NCI-H226 (cell line): ENCODE data around the gene SMOC1.

Experiments
- DNase-seq: peaks from one replicate; pipeline ENCODE4 v3.0.0-alpha.2; 2015

SMOC1 gene

GRCh38 chr14:69986336-69986735 is 107.1 kb downstream of the SMOC1 start:
- no peak for DNase-seq

DNA sequence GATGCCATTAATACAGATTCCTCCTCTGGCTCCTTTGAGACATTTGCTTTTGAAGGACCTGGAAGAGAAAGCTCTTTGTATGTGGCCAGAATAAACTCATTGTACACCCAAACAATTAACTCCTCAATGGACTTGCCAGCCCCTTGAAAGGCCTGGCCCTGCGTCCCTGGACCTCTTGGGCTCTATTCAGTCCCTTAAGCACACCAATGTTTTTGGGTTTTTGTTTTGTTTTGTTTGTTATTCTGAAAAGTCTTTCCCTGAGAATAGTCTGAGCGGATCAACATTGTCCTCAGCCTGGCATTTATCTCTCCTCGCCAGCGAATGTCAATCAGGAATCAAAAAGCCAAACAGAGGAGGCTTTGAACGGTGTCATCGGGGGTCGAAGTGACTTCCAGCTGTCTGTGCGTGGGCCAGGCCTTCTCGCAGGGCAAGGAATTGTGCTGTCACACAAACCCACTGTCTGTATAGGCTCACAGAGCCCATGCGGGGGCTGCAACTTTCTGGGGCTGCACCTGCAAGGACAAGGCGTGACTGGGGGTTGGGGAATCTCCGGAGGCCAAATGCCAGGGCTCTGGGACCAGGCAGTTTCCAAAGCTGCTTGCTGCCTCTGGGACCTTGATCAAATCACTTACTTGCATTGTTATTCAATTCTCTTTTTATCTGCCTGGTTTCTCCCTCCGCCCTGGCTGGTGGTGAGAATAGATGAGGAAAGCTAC is 108.3 kb downstream of the SMOC1 start:
- DNase-seq: no peak

DNA sequence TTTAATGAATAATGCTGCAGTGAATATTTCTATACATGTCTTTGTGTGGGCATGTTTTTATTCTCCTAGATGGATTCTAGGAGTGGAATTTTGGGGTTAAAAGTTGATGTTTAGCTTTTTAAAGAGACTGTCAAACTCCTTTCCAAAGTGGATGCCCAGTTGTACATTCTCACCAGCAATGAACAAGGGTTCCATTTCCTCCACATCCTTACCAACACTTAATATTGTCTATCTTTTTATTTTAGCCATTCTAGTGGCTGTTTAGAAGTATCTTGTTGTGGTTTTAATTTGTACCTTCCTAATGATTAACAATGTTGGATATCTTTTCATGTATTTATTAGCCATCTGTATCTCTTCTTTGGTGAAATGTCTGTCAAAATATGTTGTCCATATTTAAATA is 109.8 kb downstream of the SMOC1 start:
- DNase-seq: no peak

- DNase-seq: no peak
These were observed 110.4 kb downstream of the SMOC1 start for GRCh38 chr14:69989622-69990021.

DNA sequence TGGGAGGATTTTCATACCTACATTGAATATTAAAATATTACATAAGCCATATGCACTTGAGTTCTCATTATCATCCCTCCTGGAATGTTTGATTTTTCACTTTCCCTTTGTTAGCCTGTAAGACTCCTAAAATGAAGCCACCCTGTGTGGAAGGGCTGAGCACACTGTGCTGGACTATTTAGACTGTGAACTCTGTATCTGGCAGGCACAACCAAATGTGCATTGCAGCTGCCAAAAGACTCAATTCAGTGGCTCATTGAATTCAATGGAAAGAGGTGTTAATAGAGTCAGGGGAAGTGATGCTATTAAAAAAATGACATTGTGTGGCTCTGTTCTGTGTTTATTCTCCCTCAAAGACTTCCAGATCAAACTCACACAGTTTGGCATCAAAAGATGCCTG is 111.1 kb downstream of the SMOC1 start:
- no peak for DNase-seq

- no peak for DNase-seq
These were observed 112.2 kb downstream of the SMOC1 start for GRCh38 chr14:69991422-69991821.

DNA sequence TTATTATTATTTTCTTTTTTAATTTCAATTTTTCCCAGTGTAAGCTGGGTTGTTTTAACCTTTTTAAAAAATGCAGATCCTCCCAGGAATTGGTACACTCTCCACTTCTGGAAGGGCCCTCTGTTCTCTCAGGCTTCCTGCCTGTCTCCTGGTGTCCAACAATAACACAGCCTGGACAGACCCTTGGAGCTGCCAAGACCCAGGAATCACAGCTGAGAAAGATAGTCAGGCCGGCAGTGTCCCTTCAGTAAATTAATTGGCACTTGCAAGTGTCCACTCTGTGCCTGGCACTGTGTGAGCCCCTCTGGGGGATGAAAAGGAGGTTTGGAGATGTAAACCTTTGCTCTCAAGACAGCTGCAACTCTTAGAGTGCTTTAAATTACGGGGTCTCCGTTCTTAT is 113.3 kb downstream of the SMOC1 start:
- no peak for DNase-seq

GRCh38 chr14:69993326-69993725 is 114.1 kb downstream of the SMOC1 start:
- no peak for DNase-seq

DNA sequence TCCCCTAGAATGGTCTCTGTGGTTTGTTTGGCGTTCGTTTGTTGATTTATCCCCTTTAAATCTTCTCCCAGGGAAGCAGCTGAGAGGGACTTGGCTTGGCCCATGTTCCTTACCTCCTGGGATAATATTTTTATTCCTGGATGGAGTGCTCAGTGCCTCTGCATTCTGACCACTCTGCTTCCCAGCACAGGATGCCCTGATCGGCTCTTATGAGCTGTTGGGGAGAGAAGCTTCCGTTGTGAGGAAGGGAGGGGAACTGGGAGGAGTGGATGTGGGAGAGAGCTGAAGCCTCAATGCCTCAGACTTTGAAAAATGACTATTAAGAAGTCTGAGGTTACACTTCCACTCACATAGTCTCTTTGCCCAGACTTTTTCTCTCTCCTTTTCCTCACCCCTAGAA is 114.8 kb downstream of the SMOC1 start:
- DNase-seq: no peak

GRCh38 chr14:69996216-69996615 is 117.0 kb downstream of the SMOC1 start:
- no peak for DNase-seq

DNA sequence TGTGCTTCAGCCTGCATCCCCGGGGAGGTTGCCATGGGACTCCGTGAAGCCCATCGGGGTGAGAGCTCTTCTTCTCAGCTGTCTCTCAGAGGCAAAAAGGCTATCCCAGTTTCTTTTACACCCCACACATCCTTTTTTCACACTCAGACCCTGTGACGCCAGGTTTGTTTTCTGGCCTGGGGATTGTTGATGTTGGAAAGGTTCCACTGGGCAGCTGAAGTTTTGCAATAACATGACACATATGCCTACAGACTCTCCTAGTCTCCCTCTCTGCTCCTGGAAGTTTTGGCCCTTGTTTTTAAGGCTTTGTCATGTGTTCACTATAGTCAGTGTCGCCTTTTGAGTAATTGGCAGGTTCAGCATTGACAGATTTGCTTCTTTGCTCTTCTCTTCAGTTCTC is 118.6 kb downstream of the SMOC1 start:
- DNase-seq: peak; percentile 35

- no peak for DNase-seq
These were observed 120.1 kb downstream of the SMOC1 start for GRCh38 chr14:69999261-69999674.

DNA sequence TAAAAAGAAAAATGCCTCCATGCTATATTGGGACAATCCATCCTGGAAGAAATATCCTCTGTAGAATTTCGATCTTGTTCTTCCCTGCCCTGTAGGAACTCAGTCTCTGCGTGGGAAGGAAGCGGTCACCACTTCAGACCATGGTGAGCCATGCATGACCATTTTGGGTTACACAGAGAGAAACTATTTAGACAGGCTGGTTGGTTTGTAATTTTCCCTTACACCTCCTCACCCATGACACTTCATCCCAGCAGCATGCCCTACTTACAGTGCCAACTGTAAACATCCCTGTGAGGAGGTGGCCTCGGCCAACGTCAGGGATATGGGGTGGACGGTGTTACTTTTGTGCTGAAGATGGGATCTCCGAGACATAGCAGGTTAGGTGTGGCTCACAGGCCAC is 121.4 kb downstream of the SMOC1 start:
- no peak for DNase-seq

DNA sequence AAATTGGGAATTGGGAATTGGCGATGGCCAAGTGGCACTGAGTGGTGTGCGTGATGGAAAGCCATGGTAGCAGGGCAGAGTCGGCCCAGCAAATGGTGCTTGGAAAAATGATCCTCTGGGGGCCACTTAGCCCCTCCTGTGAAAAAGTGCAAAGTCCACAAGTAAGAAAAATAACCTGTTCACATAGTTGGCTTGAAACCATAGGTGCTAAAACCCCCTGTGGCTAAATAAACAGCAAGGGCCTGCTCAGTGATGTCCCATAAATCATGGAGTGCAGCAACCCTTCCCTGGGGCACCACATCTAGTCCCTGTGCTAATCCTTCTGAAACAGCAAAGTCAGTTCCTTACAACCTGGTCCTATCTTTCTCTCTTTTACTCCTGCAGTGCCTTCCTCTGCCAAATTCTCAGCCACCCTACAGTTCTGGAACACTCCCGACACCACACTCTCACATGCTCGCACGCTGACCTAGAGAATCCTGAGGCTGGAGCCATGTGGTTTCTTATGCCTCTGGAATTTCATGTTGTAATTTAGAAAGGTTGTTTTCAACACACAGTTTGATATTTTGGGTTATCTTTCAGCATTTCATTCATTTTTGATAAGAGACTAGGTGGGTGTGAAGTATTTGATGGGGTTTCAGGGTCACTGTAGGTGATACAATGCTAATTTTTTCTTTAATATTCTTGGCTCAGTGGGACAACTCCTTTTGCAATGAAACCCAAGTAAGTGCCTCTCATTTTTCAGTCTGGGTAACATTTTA is 123.6 kb downstream of the SMOC1 start:
- no peak for DNase-seq

- DNase-seq: no peak
These were observed 125.6 kb downstream of the SMOC1 start for GRCh38 chr14:70004791-70005190.

GRCh38 chr14:70005281-70005805 is 126.1 kb downstream of the SMOC1 start:
- no peak for DNase-seq

- no peak for DNase-seq
These were observed 127.5 kb downstream of the SMOC1 start for GRCh38 chr14:70006699-70007098.

DNA sequence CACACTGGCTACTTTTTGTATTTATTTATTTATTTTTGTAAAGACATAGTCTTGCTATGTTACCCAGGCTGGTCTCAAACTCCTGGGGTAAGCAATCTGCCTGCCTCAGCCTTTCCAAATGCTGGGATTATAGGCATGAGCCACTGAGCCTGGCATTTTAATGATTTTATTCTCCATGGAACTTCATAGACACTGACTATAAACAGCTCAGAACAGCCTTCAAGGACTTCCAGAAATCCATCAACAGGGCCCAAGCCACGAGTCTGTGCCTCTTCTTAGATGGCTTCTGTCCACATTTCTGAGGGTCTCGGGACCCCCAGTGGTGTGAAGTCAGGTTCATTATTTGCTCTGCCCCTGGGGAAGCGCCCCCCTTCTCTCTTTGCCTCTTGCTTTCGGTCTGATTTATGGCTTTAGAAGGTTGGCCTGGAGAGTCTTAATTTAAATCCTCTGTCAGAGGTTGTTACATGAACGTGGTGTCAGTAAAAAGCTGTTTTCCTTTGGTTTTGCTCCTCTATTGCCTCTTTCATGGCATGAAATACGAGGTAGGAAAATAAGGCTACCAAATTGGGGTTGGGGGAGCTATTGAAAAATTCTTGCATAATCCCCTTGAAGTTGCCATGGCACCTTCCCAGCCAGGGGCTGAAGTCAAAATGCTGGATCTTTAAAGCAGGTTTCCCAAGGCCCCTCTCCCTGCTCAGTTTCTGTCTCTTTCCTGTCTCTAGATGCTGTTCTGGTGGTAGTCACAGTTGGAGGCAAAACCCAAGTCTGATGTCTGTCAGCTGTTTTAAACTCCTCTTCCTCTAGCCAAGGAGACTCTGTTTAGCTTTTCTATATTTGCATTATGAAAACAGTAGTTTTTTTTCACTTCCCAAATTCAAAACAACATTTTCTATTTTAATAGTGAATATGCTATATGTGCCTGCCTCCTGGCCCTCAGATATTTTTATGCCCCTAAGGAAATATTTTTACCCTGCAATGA is 129.4 kb downstream of the SMOC1 start:
- no peak for DNase-seq

DNA sequence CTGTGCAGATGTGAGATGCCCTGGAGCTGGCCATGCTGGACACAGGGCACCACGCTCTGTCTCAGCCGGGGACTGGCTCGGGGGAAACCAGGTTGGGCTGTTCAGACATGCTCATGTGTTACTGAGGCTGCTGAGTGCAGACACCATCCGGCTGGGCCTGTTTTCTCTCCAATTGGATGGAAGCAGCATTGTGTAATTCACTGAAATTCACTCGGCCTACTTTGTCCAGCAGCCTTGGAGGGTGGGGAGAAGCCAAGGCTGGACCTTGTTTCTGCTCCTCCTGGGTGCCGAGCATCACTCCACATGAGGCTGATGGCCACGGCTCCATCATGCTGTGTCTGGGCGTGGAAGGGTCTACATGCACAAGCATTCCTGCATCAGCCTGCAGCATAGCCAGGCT is 130.7 kb downstream of the SMOC1 start:
- no peak for DNase-seq

- no peak for DNase-seq
These were observed 131.9 kb downstream of the SMOC1 start for GRCh38 chr14:70011098-70011497.

DNA sequence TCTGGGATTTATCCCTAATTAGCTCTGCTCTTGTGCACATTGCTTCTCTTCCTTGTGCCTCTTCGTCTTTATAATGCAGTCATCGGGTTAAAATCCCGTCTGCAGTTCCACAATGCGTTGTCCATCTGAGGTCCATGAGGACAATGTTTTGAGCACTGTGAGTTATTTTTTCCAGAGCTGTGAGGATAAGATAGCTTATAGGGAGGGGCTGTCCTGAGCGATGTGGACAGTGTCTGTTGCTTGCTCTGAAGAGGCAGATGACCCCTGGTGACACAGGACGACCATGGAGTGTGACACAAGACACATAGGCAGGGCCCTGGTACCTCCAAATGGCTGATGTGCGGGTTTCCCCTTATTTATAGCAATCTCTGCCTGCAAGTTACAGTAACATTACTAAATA is 132.5 kb downstream of the SMOC1 start:
- DNase-seq: no peak

GRCh38 chr14:70013271-70013873 is 134.2 kb downstream of the SMOC1 start:
- no peak for DNase-seq
